A549 (cell line): ENCODE measurements around the gene CREG2.

ENCODE experiments used
- PBX3 ChIP-seq: IDR thresholded peaks from 2 replicates; pipeline ENCODE4 v1.6.1; 2012
- POLR2AphosphoS2 ChIP-seq: conservative IDR thresholded peaks from 2 replicates; pipeline ENCODE4 v1.6.1; 2012; ENCODE audit warnings: low read length, improper control_type of control experiment, inconsistent platforms
- TF ChIP-seq, protein P1 (sequence below): fragments of 250-450 bp; sonication (Bioruptor Pico); IDR thresholded peaks from 2 replicates; pipeline ENCODE4 v1.5.0; 2021; ENCODE audit warnings: mild to moderate bottlenecking, moderate library complexity, borderline replicate concordance

DNA sequence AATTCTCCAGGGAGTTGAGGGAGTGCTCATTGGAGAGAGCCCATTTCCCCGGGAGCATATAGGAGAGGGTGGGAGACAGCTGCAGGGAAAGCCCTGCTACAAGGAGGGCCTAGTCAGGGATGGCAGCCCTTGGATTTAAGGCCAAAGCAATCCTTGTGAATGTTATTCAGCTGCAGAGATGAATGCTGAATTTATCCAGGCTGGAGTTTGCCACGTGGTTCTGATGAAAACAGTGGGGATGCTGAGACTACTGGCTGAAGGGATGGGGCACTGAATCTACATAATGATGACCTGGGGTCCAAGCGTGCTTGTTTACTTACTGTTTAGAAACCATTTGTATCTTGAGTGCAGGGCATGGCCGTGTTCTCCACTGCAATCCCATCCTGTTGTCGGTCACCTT is 43.2 kb downstream of the CREG2 start:
- TF ChIP-seq POLR2AphosphoS2 (no peak), PBX3 (no peak)
- TF ChIP-seq, protein P1, sequence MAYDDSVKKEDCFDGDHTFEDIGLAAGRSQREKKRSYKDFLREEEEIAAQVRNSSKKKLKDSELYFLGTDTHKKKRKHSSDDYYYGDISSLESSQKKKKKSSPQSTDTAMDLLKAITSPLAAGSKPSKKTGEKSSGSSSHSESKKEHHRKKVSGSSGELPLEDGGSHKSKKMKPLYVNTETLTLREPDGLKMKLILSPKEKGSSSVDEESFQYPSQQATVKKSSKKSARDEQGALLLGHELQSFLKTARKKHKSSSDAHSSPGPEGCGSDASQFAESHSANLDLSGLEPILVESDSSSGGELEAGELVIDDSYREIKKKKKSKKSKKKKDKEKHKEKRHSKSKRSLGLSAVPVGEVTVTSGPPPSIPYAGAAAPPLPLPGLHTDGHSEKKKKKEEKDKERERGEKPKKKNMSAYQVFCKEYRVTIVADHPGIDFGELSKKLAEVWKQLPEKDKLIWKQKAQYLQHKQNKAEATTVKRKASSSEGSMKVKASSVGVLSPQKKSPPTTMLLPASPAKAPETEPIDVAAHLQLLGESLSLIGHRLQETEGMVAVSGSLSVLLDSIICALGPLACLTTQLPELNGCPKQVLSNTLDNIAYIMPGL: no peak
